Cardiac muscle cell (in vitro differentiated cells and primary cell): ENCODE results near the gene TRDN. TPM values are rescaled to one million over a fixed set of nuclear protein-coding genes. Genes with fewer than 3 reads are reported as not detected.
"Not testable (repeated sequence)": the region's sequence is repeated elsewhere in the genome, so short reads cannot be mapped to it uniquely, and the experiment has no call there.

Experiments used
- DNase-seq, 2 donors: peaks; one replicate each; pipeline versions ENCODE4 v3.0.0 to v3.0.0-alpha.2; 2010 to 2017; ENCODE audit warnings: low read depth in 1 of 2, low spot score in 1 of 2
- H3K27ac ChIP-seq: fragments of 200-600 bp; sonication (generic); 2 replicates; pipeline ENCODE4 v1.5.1; 2016
- H3K27me3 ChIP-seq: fragments of 200-600 bp; sonication (generic); 2 replicates; pipeline ENCODE4 v1.6.0; 2016; ENCODE audit warnings: control low read depth
- H3K36me3 ChIP-seq: fragments of 200-600 bp; sonication (generic); 2 replicates; pipeline ENCODE4 v1.5.1; 2016; ENCODE audit warnings: control low read depth
- H3K4me1 ChIP-seq: fragments of 200-600 bp; sonication (generic); 2 replicates; pipeline ENCODE4 v1.8.1; 2017; ENCODE audit warnings: low read depth, mild to moderate bottlenecking, mixed run types
- H3K4me3 ChIP-seq: fragments of 200-600 bp; sonication (generic); 2 replicates; pipeline ENCODE4 v1.5.1; 2016; ENCODE audit warnings: mild to moderate bottlenecking
- H3K9me3 ChIP-seq: fragments of 200-600 bp; sonication (generic); 2 replicates; pipeline ENCODE4 v1.5.1; 2017; ENCODE audit warnings: low read depth, mild to moderate bottlenecking, control low read depth
- polyA plus RNA-seq: library from polyadenylated mRNA; unstranded; fragments of >200 nt; fragmentation: Nextera tagmentation; extraction: Ambion mirVana; gene quantifications from 2 replicates; pipeline ENCODE4 v1.2.1, GENCODE V29; 2016
- total RNA-seq: library from RNA; depleted of rRNA; stranded (reverse); fragments of >200 nt; gene quantifications from 2 replicates; pipeline ENCODE4 v1.2.3, GENCODE V29; 2016
- TF ChIP-seq, protein P1 (sequence below): IDR thresholded peaks from 2 replicates; pipeline ENCODE4 v1.5.1; 2012; ENCODE audit warnings: low read depth, mild to moderate bottlenecking, low read length

TRDN gene
- total and polyA plus RNA-seq, 2 experiments from 2014 or later, result 58.0 to 200 TPM

DNA sequence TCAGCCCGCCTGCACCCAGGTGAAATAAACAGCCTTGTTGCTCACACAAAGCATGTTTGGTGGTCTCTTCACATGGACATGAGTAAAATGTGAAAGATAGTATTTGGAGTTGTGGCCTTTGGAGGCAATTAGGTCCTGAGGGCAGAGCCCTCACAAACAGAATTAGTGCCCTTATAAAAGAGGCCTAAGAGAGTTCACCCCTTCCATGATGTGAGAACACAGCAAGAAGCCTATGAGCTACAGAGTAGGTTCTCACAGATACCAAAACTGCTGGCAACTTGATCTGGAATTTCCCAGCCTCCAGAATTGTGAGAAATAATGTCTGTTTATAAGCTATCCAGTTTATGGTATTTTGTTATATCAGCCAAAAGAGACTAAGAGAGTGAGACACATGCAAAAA, 74.5 kb downstream of the TRDN start:
- Histone ChIP-seq H3K4me1 (peaks cover 11% of the 10 kb centered on the region), H3K9me3 (no peaks in the 10 kb centered on the region), H3K27me3 (no peaks in the 10 kb centered on the region), H3K4me3 (no peak overlapping the region), H3K36me3 (peaks cover 20% of the 10 kb centered on the region), H3K27ac (no peak overlapping the region)
- TF ChIP-seq, protein P1, sequence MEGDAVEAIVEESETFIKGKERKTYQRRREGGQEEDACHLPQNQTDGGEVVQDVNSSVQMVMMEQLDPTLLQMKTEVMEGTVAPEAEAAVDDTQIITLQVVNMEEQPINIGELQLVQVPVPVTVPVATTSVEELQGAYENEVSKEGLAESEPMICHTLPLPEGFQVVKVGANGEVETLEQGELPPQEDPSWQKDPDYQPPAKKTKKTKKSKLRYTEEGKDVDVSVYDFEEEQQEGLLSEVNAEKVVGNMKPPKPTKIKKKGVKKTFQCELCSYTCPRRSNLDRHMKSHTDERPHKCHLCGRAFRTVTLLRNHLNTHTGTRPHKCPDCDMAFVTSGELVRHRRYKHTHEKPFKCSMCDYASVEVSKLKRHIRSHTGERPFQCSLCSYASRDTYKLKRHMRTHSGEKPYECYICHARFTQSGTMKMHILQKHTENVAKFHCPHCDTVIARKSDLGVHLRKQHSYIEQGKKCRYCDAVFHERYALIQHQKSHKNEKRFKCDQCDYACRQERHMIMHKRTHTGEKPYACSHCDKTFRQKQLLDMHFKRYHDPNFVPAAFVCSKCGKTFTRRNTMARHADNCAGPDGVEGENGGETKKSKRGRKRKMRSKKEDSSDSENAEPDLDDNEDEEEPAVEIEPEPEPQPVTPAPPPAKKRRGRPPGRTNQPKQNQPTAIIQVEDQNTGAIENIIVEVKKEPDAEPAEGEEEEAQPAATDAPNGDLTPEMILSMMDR, result no peak
- DNase-seq, result no peak

DNA sequence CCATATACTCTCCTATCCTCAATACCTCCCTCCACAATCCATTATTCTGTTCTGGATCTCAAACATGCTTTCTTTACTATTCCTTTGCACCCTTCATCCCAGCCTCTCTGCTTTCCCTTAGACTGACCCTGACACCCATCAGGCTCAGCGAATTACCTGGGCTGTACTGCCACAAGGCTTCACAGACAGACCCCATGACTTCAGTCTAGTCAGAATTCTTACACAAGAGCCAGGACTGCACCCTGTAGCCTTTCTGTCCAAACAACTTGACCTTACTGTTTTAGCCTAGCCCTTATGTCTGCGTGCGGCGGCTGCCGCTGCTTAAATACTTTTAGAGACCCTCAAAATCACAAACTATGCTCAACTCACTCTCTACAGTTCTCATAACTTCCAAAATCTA, 76.9 kb downstream of the TRDN start:
- H3K4me1 ChIP-seq, result peaks cover 11% of the 10 kb centered on the region
- not testable (repeated sequence) for H3K4me3 ChIP-seq, DNase-seq, H3K9me3 ChIP-seq, H3K36me3 ChIP-seq, H3K27ac ChIP-seq, H3K27me3 ChIP-seq

DNA sequence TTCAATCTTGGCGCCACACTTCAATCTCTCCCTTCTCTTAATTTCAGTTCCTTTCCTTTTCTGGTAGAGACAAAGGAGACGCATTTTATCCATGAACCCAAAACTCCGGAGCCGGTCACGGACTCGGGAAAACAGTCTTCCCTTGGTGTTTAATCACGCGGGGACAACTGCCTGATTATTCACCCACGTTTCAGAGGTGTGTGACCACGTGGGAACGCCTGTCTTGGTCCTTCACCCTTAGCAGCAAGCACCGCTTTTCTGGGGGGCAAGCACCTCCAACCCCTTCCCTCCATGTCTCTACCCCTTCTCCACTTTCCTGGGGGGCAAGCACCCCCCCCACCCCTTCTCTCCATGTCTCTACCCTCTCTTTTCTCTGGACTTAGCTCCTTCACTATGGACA, 79.3 kb downstream of the TRDN start:
- not testable (repeated sequence) for H3K36me3 ChIP-seq, H3K9me3 ChIP-seq, H3K27ac ChIP-seq, H3K4me3 ChIP-seq, H3K27me3 ChIP-seq, DNase-seq
- peaks cover 11% of the 10 kb centered on the region for H3K4me1 ChIP-seq

DNA sequence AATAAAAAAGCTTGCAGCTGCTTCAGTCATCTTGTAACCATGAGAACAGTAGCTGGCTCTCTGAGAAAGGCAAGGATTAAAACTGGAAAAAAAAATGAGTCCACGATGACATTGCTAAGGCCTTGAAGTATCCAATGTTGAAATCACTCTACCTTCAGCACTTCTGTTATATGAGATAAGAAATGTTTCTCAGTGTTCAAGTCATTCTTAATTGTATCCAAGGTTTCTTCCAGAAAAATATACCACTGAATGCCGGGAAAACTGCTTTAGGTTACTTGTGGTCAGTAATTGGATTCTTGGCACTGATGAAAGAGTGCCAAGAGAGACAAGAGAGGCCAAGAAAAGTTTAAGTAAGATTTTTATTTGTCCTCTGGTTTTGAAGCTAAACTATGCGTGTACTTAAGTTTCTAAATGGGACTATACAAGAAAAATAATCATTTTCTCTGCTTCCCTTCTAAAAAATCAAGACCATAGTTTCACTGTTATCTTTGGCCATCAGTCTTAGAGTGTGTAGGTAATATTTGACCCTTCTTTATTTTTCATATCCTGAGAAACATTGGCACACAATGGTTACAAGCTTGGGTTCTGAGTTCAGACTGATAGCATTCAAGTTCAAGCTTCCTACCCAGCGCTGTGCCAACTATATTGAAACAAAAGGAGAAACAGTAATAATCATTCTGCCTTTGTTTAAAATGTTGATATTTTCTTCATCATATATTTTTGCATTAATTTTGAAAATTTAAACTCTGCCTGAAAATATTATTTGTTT, 84.6 kb downstream of the TRDN start:
- H3K27me3 ChIP-seq, result no peaks in the 10 kb centered on the region
- H3K4me1 ChIP-seq, result peaks cover 20% of the 10 kb centered on the region
- H3K27ac ChIP-seq, result peak overlapping the region; percentile 58
- no peaks in the 10 kb centered on the region for H3K9me3 ChIP-seq
- DNase-seq, result peak in 1 of 2 donors; percentile 2
- no peak overlapping the region for H3K4me3 ChIP-seq
- TF ChIP-seq, protein P1, result no peak
- no peaks in the 10 kb centered on the region for H3K36me3 ChIP-seq

DNA sequence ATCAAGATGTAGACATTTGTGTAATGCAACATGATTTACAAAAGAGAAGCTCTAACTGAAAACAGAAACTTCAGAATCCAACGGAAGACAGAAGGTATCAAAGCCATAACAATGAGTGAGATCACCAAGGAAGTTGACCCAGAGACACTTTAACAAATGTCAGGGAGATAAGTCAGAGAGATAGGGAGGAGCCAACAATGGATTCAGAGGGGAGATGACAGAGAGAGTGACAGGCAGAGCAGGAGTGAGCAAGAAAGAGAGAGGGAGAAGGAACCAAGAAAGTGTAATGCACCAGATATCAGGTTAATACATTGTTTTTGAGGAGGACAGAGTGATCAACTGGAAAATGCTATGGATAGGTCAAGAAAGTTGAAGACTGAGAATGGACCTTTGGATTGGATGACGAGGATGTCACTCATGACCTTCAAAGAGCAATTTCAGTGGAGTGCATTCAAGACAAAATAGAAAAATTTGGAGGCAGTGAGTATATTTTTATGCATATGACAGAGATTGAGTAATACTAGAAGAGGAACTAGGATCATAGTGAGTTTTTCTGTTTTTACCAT, 86.6 kb downstream of the TRDN start:
- TF ChIP-seq, protein P1, result no peak
- H3K27ac ChIP-seq, result no peak overlapping the region
- no peaks in the 10 kb centered on the region for H3K27me3 ChIP-seq
- H3K9me3 ChIP-seq, result no peaks in the 10 kb centered on the region
- peaks cover 20% of the 10 kb centered on the region for H3K4me1 ChIP-seq
- H3K4me3 ChIP-seq, result no peak overlapping the region
- DNase-seq, result no peak
- no peaks in the 10 kb centered on the region for H3K36me3 ChIP-seq

DNA sequence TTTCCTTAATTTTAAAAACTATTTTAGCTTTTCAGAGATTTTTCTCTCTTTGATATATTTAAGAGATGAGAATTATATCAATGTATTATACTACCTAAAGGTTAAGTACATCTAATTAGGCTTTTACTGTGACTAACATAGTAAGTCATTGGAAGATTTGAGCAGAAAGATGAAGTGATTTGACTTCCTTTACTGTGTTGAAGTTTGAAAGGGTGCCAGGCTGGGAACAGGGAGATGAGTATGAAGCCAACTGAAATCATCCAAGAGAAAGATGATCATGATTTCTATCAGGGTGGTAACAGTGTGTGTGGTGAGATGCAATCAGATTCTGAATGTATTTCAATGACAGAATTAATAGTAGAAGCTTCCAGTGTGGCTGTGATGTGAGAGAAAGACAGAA, 87.3 kb downstream of the TRDN start:
- TF ChIP-seq, protein P1, result no peak
- Histone ChIP-seq H3K4me1 (peaks cover 20% of the 10 kb centered on the region), H3K9me3 (no peaks in the 10 kb centered on the region), H3K27me3 (no peaks in the 10 kb centered on the region), H3K36me3 (peaks cover 3% of the 10 kb centered on the region), H3K4me3 (no peak overlapping the region), H3K27ac (no peak overlapping the region)
- no peak for DNase-seq
